Globus pallidus (tissue), 1 donor: ENCODE data around the gene TP53I13.
"Not testable (repeated sequence)": the region's sequence is repeated elsewhere in the genome, so short reads cannot be mapped to it uniquely, and the experiment has no call there.

ENCODE experiments used
- DNase-seq: peaks from one replicate; pipeline ENCODE4 v3.0.0-alpha.2; 2015; ENCODE audit warnings: low spot score

The TP53I13 gene

GRCh38 chr17:29568331-29569244, at the start of gene TP53I13:
Gene TP53I13, plus strand, starts transcription at chr17:29568701. Its CDS starts 58 bp downstream, at chr17:29568759.
- peak; percentile 76 for DNase-seq

GRCh38 chr17:29524692-29525091, 43.8 kb upstream of the TP53I13 start:
- no peak for DNase-seq

GRCh38 chr17:29526322-29526721, 42.2 kb upstream of the TP53I13 start:
- DNase-seq: no peak

- DNase-seq: peak; percentile 50
Measured at GRCh38 chr17:29533976-29534375, 34.5 kb upstream of the TP53I13 start.

- no peak for DNase-seq
Measured at GRCh38 chr17:29544066-29544465, 24.4 kb upstream of the TP53I13 start.

- DNase-seq: no peak
Measured at GRCh38 chr17:29546085-29546484, 22.4 kb upstream of the TP53I13 start.

GRCh38 chr17:29546830-29547229, 21.7 kb upstream of the TP53I13 start:
- no peak for DNase-seq

- DNase-seq: no peak
Measured at GRCh38 chr17:29549177-29549923, 19.2 kb upstream of the TP53I13 start.

GRCh38 chr17:29555840-29556239, 12.7 kb upstream of the TP53I13 start:
- DNase-seq: no peak

GRCh38 chr17:29557085-29557738, 11.3 kb upstream of the TP53I13 start:
- DNase-seq: no peak

GRCh38 chr17:29557739-29558116, 10.8 kb upstream of the TP53I13 start:
- DNase-seq: no peak

GRCh38 chr17:29558139-29558538, 10.4 kb upstream of the TP53I13 start:
- DNase-seq: not testable (repeated sequence)

GRCh38 chr17:29559640-29560039, 8.9 kb upstream of the TP53I13 start:
- no peak for DNase-seq

GRCh38 chr17:29560316-29560715, 8.2 kb upstream of the TP53I13 start:
- no peak for DNase-seq

- no peak for DNase-seq
Measured at GRCh38 chr17:29561554-29562517, 6.7 kb upstream of the TP53I13 start.

- no peak for DNase-seq
Measured at GRCh38 chr17:29562615-29563014, 5.9 kb upstream of the TP53I13 start.

- DNase-seq: no peak
Measured at GRCh38 chr17:29563816-29564215, 4.7 kb upstream of the TP53I13 start.

- no peak for DNase-seq
Measured at GRCh38 chr17:29565643-29566472, 2.6 kb upstream of the TP53I13 start.

GRCh38 chr17:29566473-29567303, 1.8 kb upstream of the TP53I13 start, which contains the start of gene ABHD15:
Gene ABHD15, minus strand, starts transcription at chr17:29567037. Its CDS starts 71 bp downstream, at chr17:29566966.
- peak; percentile 69 for DNase-seq

GRCh38 chr17:29567304-29567553, 1.3 kb upstream of the TP53I13 start:
- no peak for DNase-seq
